Activated effector memory CD4-positive, alpha-beta T cell treated with anti-CD3 and anti-CD28 coated beads, Interleukin-2, amount 50 U/mL, for 16 hours (primary cell): Measurements from ENCODE around the gene MCM7.

Experiments
- DNase-seq: peaks from one replicate; pipeline ENCODE4 v3.0.0-alpha.2; 2020

MCM7 gene

DNA sequence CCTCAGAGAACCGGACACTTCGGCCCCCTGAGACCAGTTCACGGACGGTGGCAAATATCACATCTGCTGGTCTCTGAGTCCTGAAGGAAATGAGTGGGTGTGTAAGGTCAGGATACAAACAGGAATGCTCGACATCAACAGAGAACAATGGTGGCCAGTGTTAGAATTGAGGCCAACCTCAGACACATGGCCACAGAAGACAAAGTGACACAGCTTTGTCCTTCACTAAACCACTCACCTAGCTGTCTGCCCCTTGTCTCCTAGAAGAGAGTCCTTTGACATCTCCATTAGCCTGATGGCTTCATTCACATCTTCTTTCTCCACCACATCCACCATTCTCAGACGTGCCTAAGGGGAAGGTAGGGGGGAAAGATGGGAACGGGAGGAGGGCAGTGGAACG, 8.1 kb downstream of the MCM7 start:
- no peak for DNase-seq

DNA sequence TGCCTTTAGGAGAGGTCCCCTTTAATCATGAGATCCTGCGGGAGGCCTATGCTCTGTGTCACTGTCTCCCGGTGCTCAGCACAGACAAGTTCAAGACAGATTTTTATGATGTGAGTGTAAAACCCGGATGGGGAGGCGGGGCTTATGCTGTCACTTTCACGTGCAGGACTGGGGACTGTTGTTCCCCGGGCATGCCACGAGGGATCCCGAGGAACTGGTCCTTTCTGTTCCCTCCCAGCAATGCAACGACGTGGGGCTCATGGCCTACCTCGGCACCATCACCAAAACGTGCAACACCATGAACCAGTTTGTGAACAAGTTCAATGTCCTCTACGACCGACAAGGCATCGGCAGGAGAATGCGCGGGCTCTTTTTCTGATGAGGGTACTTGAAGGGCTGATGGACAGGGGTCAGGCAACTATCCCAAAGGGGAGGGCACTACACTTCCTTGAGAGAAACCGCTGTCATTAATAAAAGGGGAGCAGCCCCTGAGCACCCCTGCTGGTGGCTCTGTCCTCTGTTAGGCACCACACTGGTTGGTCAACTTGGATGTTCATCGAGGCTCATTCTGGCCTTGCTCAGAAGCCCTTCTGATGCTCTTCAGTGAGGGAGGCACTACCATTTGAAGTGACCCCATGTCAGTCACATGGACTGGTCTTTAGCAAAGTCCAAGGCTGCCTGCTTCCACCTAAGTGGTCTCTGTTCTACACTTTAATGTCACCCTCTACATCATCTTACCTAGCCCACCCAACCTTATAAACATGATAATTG, 9.6 kb downstream of the MCM7 start:
- no peak for DNase-seq

DNA sequence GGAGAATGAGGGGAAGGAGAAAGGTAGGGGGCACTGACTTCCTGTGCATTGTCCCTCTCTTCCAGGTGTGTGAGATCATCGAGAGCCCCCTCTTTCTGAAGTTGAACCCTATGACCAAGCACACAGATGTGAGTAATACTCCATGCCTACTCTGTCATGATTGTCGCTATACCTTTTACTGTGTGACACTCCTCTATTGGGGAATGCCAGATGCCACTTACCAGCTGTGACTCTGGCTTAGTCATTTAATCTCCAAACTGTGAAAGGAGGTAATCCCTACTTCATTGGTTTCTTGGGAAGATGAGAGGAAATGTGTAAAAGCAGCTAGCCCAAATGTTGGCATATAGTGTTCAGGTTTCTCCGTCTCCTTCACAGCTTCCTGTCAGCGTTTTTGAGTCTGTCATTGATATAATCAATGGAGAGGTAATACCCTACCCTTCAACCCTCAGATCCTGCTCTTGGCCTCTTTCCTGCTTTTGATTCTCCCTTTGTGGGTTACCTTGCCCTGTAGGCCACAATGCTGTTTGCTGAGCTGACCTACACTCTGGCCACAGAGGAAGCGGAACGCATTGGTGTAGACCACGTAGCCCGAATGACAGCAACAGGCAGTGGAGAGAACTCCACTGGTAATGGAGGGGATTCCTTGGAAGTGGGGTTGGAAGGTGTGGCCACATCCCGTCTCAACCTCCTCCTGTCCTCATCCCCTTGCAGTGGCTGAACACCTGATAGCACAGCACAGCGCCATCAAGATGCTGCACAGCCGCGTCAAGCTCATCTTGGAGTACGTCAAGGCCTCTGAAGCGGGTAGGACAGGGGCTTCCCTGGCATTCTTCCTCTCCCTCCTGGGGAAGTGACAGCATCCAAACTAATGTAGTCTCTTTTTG, 10.4 kb downstream of the MCM7 start:
- no peak for DNase-seq

DNA sequence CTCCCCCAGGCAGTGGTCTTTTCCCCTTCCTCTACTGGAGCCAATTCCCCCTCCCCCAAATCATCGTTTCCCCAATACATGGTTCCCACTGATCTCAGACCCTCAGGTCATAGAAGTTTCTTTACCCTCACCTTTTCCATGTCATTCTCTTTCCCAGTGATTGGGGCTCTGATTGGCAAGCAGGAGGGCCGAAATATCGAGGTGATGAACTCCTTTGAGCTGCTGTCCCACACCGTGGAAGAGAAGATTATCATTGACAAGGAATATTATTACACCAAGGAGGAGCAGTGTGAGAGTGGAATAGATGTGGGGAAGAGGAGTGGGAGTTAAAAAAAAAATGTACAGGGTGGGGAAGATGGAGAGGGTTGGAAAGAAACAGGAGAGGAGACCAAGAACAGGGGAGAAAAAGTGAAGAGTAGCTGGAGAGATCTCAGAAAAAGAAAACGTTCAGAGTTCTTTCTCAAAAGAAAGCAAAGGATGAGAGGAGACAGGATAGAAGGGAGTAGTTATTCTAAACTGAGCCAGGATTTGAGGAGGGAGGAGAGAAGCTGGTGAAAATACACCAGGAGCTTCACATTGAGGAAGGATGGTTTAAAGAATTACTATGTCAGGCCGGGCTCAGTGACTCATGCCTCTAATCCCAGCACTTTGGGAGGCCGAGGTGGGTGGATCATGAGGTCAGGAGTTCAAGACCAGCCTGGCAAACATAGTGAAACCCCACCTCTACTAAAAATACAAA, 11.6 kb downstream of the MCM7 start:
- DNase-seq, result no peak

DNA sequence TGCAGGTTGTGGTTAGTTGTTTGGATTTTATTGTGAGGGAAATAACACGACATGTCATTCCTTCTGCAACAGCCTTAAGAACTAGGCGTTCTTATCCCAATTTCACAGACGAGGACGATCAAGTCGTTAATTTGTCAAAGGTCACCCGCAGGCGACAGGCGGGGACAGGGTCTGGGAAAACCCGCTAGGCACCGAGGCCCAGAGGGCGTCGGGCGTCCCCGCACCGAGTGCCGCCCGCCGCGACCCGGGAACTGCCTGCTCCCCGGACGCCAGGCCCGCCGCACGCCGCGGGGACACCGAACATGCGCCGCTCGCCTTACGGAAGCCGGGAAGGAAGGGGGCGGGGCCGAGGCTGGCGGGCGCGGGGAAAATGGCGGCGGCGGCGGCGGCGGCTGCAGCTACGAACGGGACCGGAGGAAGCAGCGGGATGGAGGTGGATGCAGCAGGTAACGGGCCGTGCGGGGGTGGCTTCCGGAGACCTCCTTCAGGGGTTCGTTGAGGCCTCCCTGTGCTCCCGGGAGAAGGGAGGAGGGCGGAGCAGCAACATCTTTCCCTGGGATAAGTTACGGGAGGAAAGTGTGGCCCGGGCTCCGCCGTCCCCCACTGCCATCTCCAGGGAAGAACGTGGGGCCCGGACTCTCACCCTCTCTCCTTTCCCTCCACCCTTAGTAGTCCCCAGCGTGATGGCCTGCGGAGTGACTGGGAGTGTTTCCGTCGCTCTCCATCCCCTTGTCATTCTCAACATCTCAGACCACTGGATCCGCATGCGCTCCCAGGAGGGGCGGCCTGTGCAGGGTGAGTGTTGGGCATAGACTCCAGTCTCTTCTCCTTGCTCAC, 12.4 kb downstream of the MCM7 start, which contains the start of gene COPS6:
Gene COPS6 (plus strand): TSS at position 349 of the 837 bp plus-strand sequence. CDS start 22 bp downstream, at position 371.
- DNase-seq, result peak; percentile 96

DNA sequence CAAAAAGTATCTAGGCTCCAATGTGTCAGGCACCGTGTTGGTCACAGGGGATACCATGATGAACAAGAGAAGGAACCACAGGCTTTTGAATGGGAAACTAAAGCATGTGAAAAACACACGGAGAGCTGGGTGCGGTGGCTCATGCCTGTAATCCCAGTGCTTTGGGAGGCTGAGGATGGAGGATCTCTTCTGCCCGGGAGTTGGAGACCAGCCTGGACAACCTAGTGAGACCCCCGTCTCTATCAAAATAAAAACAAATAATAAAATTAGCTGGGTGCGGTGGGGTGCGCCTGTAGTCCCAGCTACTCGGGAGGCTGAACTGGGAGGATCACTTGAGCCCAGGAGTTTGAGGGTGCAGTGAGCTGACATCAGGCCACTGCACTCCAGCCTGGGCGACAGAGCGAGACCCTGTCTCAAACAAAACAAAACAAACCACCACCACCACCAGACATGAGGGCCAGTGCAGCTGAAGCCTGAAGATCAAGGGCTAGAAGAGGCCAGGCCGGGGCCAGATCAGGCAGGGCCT, 13.0 kb downstream of the MCM7 start:
- no peak for DNase-seq

DNA sequence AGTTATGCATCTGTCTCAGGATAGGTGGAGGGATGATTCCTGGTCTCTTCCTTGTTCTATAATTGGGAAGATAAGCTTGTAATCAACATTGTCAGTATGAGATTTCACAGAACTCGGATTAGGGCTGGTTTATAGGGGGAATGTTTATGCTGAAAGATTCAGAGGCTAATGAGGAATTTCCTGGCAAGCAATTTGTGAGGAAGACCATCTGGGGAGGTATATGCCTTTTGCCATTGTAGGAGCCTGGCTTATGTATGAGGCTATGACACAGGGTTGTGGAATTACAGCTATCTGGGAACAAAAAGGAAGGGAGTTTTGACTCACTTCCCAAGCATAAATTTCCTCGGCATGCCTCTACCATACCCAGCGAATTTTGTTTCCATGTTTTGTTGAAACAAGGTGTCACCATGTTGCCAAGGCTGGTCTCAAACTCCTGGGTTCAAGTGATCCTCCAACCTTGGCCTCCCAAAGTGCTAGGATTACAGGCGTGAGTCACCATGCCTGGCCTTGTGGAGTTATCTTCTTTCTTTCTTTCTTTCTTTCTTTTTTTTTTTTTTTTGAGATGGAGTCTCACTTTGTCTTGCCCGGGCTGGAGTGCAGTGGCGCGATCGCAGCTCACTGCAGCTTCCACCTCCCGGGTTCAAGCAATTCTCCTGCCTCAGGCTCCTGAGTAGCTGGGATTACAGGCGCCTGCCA, 14.0 kb downstream of the MCM7 start:
- DNase-seq, result no peak

DNA sequence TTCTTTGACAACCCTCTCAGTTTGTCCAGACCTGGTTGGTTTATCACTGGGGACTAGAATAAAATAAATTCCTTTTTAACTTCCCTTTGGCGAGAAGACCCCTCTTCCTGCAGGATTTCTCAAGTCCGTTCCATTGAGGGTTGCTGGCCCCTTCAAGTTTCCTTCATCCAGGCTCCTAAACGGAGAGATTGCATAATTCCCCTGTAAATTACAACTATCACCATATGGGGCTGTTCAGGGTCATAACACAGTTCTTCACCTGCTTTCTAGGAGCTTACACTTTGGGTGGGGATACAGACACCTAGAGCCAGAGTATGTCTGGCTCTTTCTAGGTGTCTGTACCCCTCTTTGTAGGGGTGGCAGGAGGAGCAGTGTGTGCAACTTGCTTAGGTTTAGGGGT, 15.7 kb downstream of the MCM7 start:
- no peak for DNase-seq

DNA sequence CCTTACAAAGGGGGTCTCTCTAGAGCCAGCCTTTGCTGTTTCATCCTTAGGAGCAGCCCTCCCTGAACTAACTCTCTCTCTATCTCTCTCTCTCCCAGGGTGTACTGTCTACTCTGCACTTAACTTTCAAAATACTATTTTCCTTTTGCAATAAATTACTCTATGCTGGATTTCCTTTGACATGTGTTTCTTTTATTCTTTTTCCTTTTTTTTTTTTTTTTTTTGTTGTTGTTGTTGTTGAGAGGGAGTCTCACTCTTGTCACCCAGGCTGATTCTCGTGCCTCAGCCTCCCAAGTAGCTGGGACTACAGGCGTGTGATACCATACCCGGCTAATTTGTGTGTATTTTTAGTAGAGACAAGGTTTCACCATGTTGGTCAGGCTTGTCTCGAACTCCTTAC, 18.2 kb downstream of the MCM7 start:
- no peak for DNase-seq

DNA sequence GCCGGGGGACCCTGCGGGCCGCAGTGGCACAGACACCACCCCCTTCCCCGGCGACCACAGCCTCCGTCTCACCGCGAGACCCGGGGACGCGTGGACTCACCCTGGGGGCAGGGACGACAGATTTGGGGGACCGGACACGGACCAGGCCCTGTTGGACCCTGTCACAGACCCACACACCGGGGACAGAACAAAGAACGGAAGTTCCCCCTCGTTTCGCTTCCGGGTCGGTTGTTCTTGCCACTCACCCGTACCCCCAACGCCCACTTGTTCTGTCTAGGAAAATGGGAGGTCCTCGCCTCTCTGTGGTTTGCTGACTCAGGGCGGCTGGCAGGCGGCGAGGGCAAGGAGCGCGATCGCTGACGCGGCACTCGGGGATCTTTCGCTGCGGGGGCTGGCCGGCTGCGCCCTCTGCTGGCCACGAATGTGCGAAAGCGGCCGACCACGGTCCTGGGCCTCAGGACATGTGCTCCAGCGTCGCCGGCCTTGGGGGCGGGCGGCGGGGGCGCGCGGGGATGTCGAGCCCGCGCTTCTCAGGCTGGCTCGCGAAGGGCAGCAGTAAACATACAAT, 19.6 kb downstream of the MCM7 start, which contains the start of gene ZNF3:
Gene ZNF3 (minus strand): TSS at position 189 of the 568 bp plus-strand sequence. CDS start 4,366 bp downstream, outside the sequence.
- DNase-seq, result peak; percentile 99

DNA sequence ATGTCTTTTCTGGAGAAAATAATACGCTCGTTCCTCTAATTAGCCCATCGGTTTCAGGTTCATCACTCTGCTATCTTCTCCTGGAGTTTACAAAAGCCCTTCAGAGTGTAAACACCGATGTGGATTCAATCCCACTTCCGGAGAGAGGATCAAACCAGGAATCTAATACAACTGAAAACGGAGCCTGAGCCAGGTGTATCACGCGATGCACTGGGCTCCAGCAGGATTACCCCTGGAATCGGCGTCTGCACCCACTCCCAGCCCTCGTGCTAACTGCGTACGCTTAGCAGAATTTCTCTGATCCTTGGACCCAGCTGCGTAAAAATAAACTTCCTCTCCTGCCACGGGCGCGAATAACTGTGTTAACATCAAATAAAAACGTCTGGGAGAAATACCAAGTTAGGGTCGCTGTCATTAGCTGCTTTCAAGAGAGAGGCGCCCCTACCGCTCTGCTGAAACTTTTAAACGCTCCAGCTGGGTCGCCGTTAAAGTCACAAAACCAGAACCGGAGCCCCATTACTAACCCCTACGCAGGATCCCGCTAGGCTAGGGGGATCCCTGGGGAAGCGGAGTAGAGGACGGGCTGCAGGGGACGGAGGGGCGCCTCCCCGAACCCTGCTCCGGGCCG, 20.2 kb downstream of the MCM7 start:
- DNase-seq, result no peak

DNA sequence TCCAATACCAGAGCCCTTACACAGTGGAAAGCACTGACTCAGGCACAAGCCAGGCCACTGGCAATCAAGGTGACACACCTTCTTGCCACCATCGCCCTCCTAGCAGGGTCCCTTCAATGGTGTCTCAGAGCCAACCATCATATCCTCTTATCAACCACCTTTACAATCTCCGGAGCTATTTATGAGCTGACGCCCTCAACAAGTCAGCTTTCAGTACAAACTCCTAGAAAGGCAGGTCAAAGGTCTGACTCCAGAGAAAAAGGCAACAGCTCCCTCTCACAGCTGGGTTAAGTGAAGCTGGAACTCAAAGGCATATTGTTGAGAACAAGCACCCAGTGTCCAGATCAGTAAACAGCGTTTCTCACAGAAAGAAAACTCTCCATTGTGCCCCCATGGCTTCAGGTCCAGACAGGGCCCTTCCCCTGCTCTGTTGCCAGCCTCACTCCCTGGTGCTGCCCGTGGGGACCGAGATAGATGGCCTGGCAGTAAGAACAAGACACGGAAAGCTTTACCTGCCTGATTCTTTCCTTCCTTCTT, 22.1 kb downstream of the MCM7 start:
- no peak for DNase-seq

DNA sequence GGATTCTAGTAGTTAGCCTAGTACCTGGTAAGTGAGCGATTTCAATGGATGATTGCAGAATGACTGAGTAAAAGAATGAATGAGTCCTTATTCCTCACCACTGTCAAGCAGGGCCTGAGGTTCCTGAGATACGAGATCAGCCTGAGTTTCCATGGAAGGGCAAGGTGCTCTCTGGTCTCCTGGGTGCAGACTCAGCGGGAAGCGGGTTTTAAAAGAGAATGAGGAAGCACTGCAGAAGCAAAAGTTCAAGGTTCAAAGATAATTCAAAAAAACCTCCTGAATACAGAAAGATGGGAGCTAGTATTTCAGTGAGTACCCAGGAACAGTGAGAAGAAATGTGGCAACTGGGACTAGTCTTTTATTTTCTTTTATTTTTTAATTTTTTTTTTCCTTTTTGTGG, 24.0 kb downstream of the MCM7 start:
- no peak for DNase-seq

DNA sequence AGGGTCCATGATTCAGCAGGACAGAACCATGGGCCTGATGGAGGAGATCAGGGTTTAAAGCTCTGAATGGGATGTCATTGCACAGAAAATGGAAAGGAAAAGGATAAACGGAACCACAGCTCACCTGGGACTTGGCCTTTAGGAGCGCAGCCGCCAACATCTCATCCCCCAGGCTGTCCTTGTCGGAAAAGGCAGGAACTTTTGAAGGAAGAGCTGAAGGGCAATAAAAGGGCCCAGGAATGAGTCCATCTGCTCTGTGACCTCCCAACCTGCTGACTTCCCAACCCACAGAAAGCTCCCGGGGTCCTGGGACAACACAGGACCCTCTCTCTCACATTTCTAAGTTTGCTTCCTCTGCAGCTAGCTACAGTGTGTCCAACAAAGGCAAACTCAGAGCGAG, 25.8 kb downstream of the MCM7 start:
- DNase-seq, result no peak

DNA sequence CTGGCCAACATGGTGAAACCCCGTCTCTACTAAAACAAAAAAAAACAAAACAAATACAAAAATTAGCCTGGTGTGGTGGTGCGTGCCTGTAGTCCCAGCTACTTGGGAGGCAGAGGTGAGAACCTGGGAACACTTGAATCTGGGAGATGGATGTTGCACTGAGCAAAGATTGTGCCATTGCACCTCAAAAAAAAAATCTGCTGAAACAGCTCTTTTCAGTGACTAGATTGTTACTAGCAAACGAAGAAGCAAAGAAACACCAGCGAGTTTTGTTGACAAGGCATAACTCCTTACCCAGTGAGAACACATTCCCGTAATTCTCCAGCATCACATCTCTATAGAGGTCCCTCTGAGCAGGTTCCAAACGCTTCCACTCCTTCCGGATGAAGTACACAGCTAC, 26.4 kb downstream of the MCM7 start:
- no peak for DNase-seq

DNA sequence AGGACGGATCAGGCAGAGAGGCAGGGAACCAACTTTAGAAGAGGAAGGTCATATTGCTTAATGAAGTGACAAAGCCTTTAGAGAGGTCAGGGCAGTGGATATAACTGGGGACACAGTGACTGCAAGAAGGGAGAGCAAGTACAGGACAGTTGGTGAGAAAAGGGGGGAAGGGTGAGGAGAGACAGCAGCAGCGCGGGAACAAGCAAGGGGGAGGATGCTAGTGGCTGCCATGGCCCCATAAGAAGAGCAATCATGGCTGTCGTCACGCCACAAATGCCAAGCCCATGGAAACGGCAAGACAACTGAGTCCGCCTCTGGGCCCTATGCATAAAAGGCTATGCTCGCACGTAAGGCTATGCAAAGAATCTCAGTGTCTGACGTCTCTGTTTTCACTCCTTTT, 28.7 kb downstream of the MCM7 start:
- no peak for DNase-seq

DNA sequence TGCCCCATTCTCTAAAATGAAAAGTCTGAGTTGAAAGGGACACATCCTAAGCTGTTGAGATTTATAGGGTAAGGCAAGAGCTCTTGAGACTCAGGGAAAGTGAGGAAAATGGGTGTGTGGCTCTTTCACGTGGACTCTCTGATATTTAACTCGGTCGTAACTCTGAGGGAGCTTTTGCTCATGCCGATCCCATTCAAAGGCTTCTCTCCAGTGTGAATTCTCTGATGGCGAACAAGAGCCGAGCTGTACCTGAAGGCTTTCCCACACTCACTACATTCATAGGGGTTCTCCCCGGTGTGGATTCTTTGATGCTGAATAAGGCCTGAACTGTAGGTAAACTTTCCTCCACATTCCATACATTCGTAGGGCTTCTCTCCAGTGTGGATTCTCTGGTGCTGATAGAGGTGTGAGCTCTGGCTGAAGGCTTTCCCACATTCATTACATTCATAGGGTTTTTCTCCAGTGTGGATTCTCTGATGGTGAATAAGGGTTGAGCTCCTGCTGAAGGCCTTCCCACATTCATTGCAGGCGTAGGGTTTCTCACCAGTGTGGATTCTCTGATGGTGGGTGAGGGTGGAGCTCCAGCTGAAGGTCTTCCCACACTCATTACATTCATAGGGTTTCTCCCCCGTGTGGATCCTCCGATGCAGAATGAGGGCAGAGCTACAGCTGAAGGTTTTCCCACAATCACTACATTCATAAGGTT, 30.0 kb downstream of the MCM7 start:
- no peak for DNase-seq

DNA sequence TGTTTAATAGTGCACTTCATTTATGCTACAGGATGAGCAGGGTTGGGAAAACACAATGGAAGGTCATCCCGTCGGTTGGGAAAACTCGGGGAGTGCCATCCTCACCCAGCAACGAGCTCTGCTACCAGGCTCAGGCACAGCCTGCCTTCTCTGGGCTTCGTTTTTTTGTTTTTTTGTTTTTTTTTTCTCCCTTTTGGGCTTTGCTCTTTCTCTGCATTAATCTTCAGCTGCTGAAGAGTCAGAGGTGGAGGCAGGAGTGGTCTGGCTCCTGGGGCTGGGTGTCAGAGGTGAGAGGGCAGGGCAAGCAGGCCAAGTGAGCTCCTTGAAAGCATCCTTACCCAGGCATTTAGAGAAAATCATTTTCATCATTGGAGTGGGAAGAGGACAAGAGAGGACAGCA, 31.2 kb downstream of the MCM7 start:
- no peak for DNase-seq

DNA sequence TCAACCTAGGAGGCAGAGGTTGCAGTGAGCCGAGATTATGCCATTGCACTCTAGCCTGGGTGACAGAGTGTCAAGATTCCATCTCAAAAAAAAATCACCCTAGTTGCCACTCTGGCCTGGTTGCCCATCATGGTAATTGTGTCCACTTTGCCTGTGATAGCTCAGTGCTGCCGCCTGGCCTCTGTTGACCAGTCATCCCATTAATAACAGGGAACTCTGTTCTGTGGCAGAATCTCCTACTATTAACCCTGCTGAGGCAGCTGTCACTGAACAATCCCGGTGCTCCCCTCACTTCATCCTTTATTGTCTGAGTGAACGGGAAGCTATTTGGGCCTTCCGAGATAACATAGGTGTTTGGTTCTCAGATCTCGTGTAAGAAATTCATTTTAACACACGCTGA, 34.2 kb downstream of the MCM7 start:
- no peak for DNase-seq
